ENCODE results near the gene PSMB2.

Gene PSMB2

GRCh38 chr1:35558374-35559316 is 82.7 kb downstream of the PSMB2 start:
- TF ChIP-seq CTCF (IDR thresholded peaks at IDR 0.05; ENCODE audit: low read depth, low read length): peak; percentile 3
- DNase-seq (ENCODE audit: extremely low read depth, low read depth): no peak

DNA sequence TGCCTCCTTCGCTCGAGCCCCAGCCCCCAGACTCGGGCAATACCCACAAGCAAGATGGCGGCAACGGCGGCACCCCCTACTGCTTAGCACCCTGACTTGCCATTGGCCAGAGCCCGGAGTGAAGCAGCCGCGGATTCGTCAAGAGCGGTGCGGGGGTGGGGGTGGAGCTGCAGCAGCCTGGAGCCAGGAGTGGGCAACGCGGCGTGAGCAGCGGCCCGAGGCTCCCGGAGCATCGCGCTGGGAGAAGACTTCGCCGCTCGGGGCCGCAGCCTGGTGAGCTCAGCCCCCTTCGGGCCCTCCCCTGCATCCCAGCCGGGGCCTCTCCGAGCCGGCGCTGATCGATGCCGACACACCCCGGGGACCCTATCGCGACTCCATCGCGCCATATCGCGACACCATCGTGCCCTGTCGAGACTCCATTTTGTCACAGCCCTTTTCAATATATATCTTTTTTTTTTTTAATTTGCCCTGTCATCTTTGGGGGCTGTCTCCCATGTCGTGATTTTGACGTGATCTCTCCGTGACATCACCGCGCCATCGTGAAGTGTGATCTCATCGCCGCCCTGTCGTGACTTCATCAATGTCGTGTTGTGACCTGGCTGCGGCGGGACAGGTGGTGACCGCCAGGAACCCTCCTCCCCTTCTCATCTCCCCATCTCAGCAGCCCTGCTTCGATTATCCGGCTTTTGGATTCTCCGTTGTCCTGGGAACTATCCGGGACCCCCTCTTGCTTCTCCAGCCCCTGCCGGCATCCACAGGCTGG is 83.5 kb downstream of the PSMB2 start, which contains the start of gene NCDN:
Gene NCDN, plus strand, starts transcription at position 189 of the 763 bp plus-strand sequence. Its CDS starts 392 bp downstream, at position 581.
- peak; percentile 91 for DNase-seq (ENCODE audit: extremely low read depth, low read depth)
- TF ChIP-seq CTCF (IDR thresholded peaks at IDR 0.05; ENCODE audit: low read depth, low read length): no peak

DNA sequence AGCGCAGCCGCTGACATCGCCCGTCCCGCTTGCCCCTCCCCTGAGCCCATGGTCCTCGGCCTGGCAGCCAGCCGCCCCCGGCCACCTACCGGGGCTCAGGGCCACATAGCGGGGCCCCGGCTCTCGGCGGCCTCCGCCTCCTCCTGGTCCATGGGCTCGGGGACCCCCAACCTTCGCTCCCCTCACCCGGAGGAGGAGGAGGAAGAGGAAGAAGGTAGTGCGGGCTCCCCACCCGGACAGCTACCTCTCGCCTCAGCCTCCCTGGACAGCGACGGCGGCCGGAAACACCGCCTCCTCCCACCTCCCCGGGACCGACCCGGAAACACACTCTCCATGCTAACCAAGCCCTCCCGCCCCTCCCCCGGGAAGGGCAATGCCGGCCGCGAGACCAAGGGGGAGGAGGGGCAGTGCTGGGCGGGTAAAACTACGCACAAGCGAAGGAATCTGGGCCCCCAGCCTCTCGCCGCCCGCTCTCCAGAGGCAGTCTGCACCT is 84.2 kb downstream of the PSMB2 start, which contains the start of gene KIAA0319L:
Gene KIAA0319L, minus strand, starts transcription at position 286 of the 493 bp plus-strand sequence. CDS start 2,912 bp downstream, outside the sequence.
- no peak for DNase-seq (ENCODE audit: extremely low read depth, low read depth)
- no peak for TF ChIP-seq CTCF (IDR thresholded peaks at IDR 0.05; ENCODE audit: low read depth, low read length)

- no peak for DNase-seq (ENCODE audit: extremely low read depth, low read depth)
- TF ChIP-seq CTCF (IDR thresholded peaks at IDR 0.05; ENCODE audit: low read depth, low read length): no peak
Observed at GRCh38 chr1:35556484-35557117, 84.7 kb downstream of the PSMB2 start.

DNA sequence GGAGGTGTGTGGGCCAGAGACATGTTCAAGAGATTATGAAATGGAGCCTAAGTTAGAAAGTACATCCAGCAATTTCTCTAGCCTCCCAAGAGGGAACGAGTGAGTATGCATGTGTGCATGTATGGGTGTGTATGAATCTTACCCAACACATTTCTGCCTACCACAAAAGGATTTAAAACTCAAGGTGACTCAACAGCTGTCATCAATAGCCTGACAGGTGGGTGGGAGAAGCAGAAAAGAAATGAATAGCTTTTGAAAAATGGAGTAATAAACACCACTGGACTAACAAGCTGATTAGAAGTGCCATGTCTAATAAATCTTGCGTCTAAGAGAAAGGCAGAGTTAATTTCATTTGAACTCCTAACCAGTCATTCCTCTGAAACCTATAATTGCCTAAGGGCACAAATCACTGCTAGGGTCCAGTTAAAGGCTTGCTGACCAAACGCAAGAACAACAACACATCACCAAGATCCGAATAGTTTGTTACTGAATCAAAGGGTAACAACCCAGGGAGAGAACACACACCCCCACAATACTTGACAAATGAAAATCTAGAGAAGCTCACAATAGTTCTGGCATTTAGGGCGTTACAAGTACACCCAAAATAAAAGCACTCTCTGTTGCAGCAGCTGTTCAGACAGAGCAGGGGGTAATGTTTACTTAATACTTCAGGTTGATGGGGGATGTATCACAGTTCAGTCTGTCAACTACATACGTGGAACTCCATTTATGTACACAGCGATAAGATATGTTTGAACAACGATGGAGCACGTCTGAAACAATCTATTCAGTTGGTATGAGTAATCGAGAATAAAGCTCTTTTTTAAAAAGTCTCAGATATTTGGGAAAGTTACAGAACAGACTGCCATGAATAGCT is 85.5 kb downstream of the PSMB2 start:
- TF ChIP-seq CTCF (IDR thresholded peaks at IDR 0.05; ENCODE audit: low read depth, low read length): no peak
- no peak for DNase-seq (ENCODE audit: extremely low read depth, low read depth)

DNA sequence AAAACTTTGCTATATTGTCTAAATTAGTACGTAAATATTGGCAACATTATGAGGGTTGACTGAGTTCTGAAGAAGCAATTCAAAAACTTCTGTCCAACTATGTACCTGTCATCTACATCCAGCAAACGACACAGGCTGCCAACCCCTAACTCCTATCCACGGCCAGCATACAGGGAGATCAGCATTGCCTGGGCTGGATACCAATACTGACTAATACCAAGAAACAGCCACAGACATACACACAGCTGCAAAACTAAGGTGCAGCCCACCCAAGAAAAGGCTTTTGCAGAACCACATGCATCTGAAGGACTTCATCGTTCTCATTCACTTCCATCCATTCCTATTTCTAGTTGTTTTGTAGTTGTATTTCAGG is 86.1 kb downstream of the PSMB2 start:
- TF ChIP-seq CTCF (IDR thresholded peaks at IDR 0.05; ENCODE audit: low read depth, low read length): no peak
- no peak for DNase-seq (ENCODE audit: extremely low read depth, low read depth)

Measured in AG09319 (cell line).